HFFc6 (cell line): ENCODE data around the gene FRY. TPM values are rescaled to one million over a fixed set of nuclear protein-coding genes. Genes with fewer than 3 reads are reported as not detected.

ENCODE experiments used
- DNase-seq: peaks from one replicate; pipeline ENCODE4 v3.0.0-alpha.2; 2018
- H3K27ac Mint-ChIP-seq: 2 replicates; pipeline ENCODE4 v1.8.0; 2020; ENCODE audit warnings: mild to moderate bottlenecking, mixed read lengths
- H3K27me3 Mint-ChIP-seq: 2 replicates; pipeline ENCODE4 v1.8.0; 2021; ENCODE audit warnings: mild to moderate bottlenecking, moderate library complexity, mixed read lengths; ENCODE audit not compliant: insufficient read depth
- H3K36me3 Mint-ChIP-seq: 2 replicates; pipeline ENCODE4 v1.8.0; 2021; ENCODE audit warnings: low read depth, mixed read lengths
- H3K4me1 Mint-ChIP-seq: 2 replicates; pipeline ENCODE4 v1.8.0; 2020; ENCODE audit warnings: low read depth, mixed read lengths
- H3K4me3 Mint-ChIP-seq: 2 replicates; pipeline ENCODE4 v1.8.0; 2020; ENCODE audit warnings: mild to moderate bottlenecking, moderate library complexity, mixed read lengths
- H3K9me3 Mint-ChIP-seq: 2 replicates; pipeline ENCODE4 v1.8.0; 2020; ENCODE audit warnings: mild to moderate bottlenecking, mixed read lengths
- CTCF ChIP-seq: fragments of 200-600 bp; sonication (generic); IDR thresholded peaks from 2 replicates; pipeline ENCODE4 v1.5.0; 2021; ENCODE audit warnings: antibody characterized with exemption, mild to moderate bottlenecking
- total RNA-seq, 6 experiments: library from RNA; stranded (reverse); fragmentation: NEBNext Ultra II Directional; extraction: Animal tissue kit (Norgen Biotek cat#: 25700); gene quantifications; 2 replicates in 1 of 6; 3 replicates in 5 of 6; pipeline ENCODE4 v1.2.3, GENCODE V29; 2021

Gene FRY
- total RNA-seq, 6 experiments from 2014 or later: 12.3 to 19.2 (median 13.8) TPM

- H3K27ac Mint-ChIP-seq: peak overlapping the region; percentile 42
- peaks cover 10% of the 10 kb centered on the region for H3K36me3 Mint-ChIP-seq
- H3K27me3 Mint-ChIP-seq: no peaks in the 10 kb centered on the region; the same call in none of the 2 replicates
- peak; percentile 82 for TF ChIP-seq CTCF
- H3K4me3 Mint-ChIP-seq: no peak overlapping the region
- DNase-seq: peak; percentile 56
- no peaks in the 10 kb centered on the region for H3K9me3 Mint-ChIP-seq
- peaks cover 39% of the 10 kb centered on the region for H3K4me1 Mint-ChIP-seq
Observed at GRCh38 chr13:32164622-32165268, 133.2 kb downstream of the FRY start.

- no peak for TF ChIP-seq CTCF
- no peaks in the 10 kb centered on the region; the same call in none of the 2 replicates for H3K27me3 Mint-ChIP-seq
- H3K27ac Mint-ChIP-seq: no peak overlapping the region
- H3K36me3 Mint-ChIP-seq: peaks cover 10% of the 10 kb centered on the region
- H3K4me1 Mint-ChIP-seq: peaks cover 36% of the 10 kb centered on the region
- no peak for DNase-seq
- no peaks in the 10 kb centered on the region for H3K9me3 Mint-ChIP-seq
- no peak overlapping the region for H3K4me3 Mint-ChIP-seq
Observed at GRCh38 chr13:32165796-32166195, 134.2 kb downstream of the FRY start.

- Mint-ChIP-seq H3K36me3 (no peaks in the 10 kb centered on the region; the same call in none of the 2 replicates), H3K27ac (no peak overlapping the region), H3K4me1 (peaks cover 15% of the 10 kb centered on the region), H3K4me3 (no peak overlapping the region), H3K9me3 (no peaks in the 10 kb centered on the region), H3K27me3 (no peaks in the 10 kb centered on the region; the same call in 1 of the 2 replicates)
- DNase-seq: no peak
- TF ChIP-seq CTCF: no peak
Observed at GRCh38 chr13:32168131-32168530, 136.6 kb downstream of the FRY start.

GRCh38 chr13:32170841-32171240, 139.3 kb downstream of the FRY start:
- no peak for DNase-seq
- Mint-ChIP-seq H3K4me1 (no peaks in the 10 kb centered on the region), H3K4me3 (no peak overlapping the region), H3K27ac (no peak overlapping the region), H3K36me3 (no peaks in the 10 kb centered on the region; the same call in 1 of the 2 replicates), H3K27me3 (no peaks in the 10 kb centered on the region; the same call in 1 of the 2 replicates), H3K9me3 (no peaks in the 10 kb centered on the region)
- no peak for TF ChIP-seq CTCF

GRCh38 chr13:32173881-32174280, 142.3 kb downstream of the FRY start:
- no peak for DNase-seq
- Mint-ChIP-seq H3K36me3 (no peaks in the 10 kb centered on the region; the same call in 1 of the 2 replicates), H3K4me3 (no peak overlapping the region), H3K27ac (no peak overlapping the region), H3K9me3 (no peaks in the 10 kb centered on the region), H3K27me3 (no peaks in the 10 kb centered on the region; the same call in 1 of the 2 replicates), H3K4me1 (no peaks in the 10 kb centered on the region)
- TF ChIP-seq CTCF: no peak
